Neutrophil (primary cell): ENCODE measurements around the gene IFT27.

Experiments
- H3K27ac ChIP-seq: fragments of 200-600 bp; sonication (generic); 2 replicates; pipeline ENCODE4 v1.5.1; 2016; ENCODE audit warnings: mild to moderate bottlenecking, moderate library complexity
- H3K27me3 ChIP-seq: fragments of 200-600 bp; sonication (generic); 2 replicates; pipeline ENCODE4 v1.6.0; 2016; ENCODE audit warnings: mild to moderate bottlenecking
- H3K36me3 ChIP-seq: fragments of 200-600 bp; sonication (generic); 2 replicates; pipeline ENCODE4 v1.5.1; 2017
- H3K4me1 ChIP-seq, 2 experiments: fragments of 200-600 bp in 1 of 2; sonication (generic) in 1 of 2; 1 replicate in 1 of 2; 2 replicates in 1 of 2; pipeline versions ENCODE4 v1.5.1 to v1.6.1; 2013 to 2016; ENCODE audit warnings: low read depth in 1 of 2, low read length in 1 of 2, mild to moderate bottlenecking in 1 of 2, moderate library complexity in 1 of 2; ENCODE audit not compliant: control insufficient read depth in 1 of 2, insufficient read depth in 1 of 2
- H3K4me3 ChIP-seq, 2 experiments: fragments of 200-600 bp in 1 of 2; sonication (generic) in 1 of 2; 1 replicate in 1 of 2; 2 replicates in 1 of 2; pipeline ENCODE4 v1.5.1; 2013 to 2016; ENCODE audit warnings: low read depth in 1 of 2, low read length in 1 of 2, mild to moderate bottlenecking in 1 of 2, moderate library complexity in 1 of 2
- H3K9me3 ChIP-seq: fragments of 200-600 bp; sonication (generic); 2 replicates; pipeline ENCODE4 v1.5.1; 2016
- CTCF ChIP-seq: fragments of 200-600 bp; sonication (generic); IDR thresholded peaks from 2 replicates; pipeline ENCODE4 v1.5.1; 2016; ENCODE audit warnings: antibody characterized with exemption

IFT27 gene

GRCh38 chr22:36741204-36741793, 34.6 kb downstream of the IFT27 start:
- Histone ChIP-seq H3K27me3 (peaks cover 40% of the 10 kb centered on the region), H3K4me1 (no peaks in the 10 kb centered on the region), H3K9me3 (no peaks in the 10 kb centered on the region), H3K27ac (no peak overlapping the region), H3K36me3 (no peaks in the 10 kb centered on the region), H3K4me3 (no peak overlapping the region)
- no peak for TF ChIP-seq CTCF

GRCh38 chr22:36740716-36741115, 35.2 kb downstream of the IFT27 start:
- Histone ChIP-seq H3K27me3 (peaks cover 44% of the 10 kb centered on the region), H3K27ac (no peak overlapping the region), H3K9me3 (no peaks in the 10 kb centered on the region), H3K4me1 (no peaks in the 10 kb centered on the region), H3K36me3 (no peaks in the 10 kb centered on the region), H3K4me3 (no peak overlapping the region)
- no peak for TF ChIP-seq CTCF

- H3K4me3 ChIP-seq = no peak overlapping the region
- no peak for TF ChIP-seq CTCF
These were observed 36.7 kb downstream of the IFT27 start for GRCh38 chr22:36739185-36739584.

GRCh38 chr22:36738416-36739020, 37.4 kb downstream of the IFT27 start:
- no peaks in the 10 kb centered on the region for H3K36me3 ChIP-seq

More at GRCh38 chr22:36739185-36739584, 36.7 kb downstream of the IFT27 start:
- Histone ChIP-seq H3K27ac (no peak overlapping the region), H3K4me1 (peaks cover 5% of the 10 kb centered on the region in 2 experiments), H3K36me3 (no peaks in the 10 kb centered on the region), H3K27me3 (peaks cover 59% of the 10 kb centered on the region), H3K9me3 (no peaks in the 10 kb centered on the region)

GRCh38 chr22:36737776-36738175, 38.1 kb downstream of the IFT27 start:
- Histone ChIP-seq H3K27me3 (peaks cover 73% of the 10 kb centered on the region), H3K9me3 (no peaks in the 10 kb centered on the region), H3K4me1 (peaks cover 5% of the 10 kb centered on the region in 2 experiments), H3K4me3 (no peak overlapping the region), H3K27ac (no peak overlapping the region), H3K36me3 (no peaks in the 10 kb centered on the region)
- TF ChIP-seq CTCF = no peak

More at GRCh38 chr22:36738416-36739020, 37.4 kb downstream of the IFT27 start:
- no peak overlapping the region for H3K4me3 ChIP-seq
- no peak for TF ChIP-seq CTCF
- no peaks in the 10 kb centered on the region for H3K9me3 ChIP-seq
- no peak overlapping the region for H3K27ac ChIP-seq
- peaks cover 65% of the 10 kb centered on the region for H3K27me3 ChIP-seq
- peaks cover 5% of the 10 kb centered on the region in 2 experiments for H3K4me1 ChIP-seq
